ENCODE data around the gene TBL2.
"Not testable (repeated sequence)": the region's sequence is repeated elsewhere in the genome, so short reads cannot be mapped to it uniquely, and the experiment has no call there.

Gene TBL2

DNA sequence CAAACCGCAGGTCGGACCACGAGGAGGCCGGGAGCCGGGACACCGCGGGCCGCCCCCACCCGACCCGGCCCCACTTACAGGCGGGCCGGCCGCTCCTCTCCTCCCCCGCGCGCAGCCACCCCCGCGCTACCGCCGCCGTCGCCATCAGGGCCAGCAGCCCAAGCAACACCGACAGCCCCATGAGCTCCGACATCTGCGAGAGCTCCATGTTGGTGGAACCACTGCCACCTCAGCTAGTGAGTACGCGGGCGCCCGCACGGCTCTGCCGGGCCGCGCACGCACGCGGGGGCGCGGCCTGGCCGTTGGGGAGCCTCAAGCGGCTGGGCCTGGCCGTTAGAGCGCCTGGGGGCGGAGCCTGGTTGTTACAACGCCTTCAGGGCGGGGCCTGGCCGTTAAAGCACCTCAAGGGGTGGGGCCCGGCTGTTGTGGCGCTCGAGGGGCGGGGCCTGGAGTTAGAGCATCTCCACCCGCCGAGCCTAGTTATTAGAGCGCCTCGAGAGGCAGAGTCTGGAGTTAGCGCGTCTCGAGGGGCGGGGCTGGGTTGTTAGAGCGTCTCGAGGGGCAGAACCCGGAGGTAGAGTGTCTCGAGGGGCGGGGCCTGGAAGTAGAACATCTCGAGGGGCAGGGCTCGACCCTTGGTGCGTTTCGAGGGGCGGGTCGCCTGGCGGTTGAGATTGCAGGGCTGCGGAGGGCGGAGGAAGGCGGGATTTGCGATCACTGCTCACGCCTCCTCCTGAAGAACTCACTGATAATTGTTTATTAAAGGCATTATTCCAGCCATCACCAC, at the start of gene TBL2:
Gene TBL2 (minus strand): TSS at position 238 of the 787 bp plus-strand sequence. CDS start 30 bp downstream, at position 208.
- peak within 1 kb of the TSS; percentile 76 for H3K4me3 ChIP-seq (ENCODE audit: low read length)
- no peak for TF ChIP-seq ZNF274 (IDR thresholded peaks at IDR 0.05; ENCODE audit: low read depth, low read length)

DNA sequence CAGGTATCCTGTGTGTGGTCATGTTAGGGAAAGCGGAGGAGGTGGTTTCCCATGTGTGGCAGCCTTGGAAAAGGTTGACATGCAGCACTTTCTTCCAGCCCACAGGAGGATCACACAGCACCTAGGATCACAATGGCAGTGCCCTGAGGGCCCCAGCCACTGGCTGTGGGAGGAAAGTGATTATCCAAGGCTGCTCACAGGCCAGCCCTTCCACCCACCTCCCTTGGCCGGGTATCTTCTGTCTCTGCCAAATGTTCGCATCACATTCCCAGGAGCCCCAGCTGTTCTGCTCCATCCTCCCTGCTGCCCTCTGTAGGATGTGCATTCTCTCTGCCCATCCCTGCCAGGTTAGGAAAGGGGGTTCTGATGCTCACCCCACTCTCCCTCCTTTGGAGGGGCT, 48.4 kb upstream of the TBL2 start:
- H3K4me3 ChIP-seq (ENCODE audit: low read length), result no peak overlapping the region
- no peak for TF ChIP-seq ZNF274 (IDR thresholded peaks at IDR 0.05; ENCODE audit: low read depth, low read length)

GRCh38 chr7:73625276-73625675, 46.9 kb upstream of the TBL2 start:
- H3K4me3 ChIP-seq (ENCODE audit: low read length), result no peak overlapping the region
- TF ChIP-seq ZNF274 (IDR thresholded peaks at IDR 0.05; ENCODE audit: low read depth, low read length), result no peak

GRCh38 chr7:73624669-73625001, 46.3 kb upstream of the TBL2 start:
- no peak overlapping the region for H3K4me3 ChIP-seq (ENCODE audit: low read length)
- TF ChIP-seq ZNF274 (IDR thresholded peaks at IDR 0.05; ENCODE audit: low read depth, low read length), result no peak

DNA sequence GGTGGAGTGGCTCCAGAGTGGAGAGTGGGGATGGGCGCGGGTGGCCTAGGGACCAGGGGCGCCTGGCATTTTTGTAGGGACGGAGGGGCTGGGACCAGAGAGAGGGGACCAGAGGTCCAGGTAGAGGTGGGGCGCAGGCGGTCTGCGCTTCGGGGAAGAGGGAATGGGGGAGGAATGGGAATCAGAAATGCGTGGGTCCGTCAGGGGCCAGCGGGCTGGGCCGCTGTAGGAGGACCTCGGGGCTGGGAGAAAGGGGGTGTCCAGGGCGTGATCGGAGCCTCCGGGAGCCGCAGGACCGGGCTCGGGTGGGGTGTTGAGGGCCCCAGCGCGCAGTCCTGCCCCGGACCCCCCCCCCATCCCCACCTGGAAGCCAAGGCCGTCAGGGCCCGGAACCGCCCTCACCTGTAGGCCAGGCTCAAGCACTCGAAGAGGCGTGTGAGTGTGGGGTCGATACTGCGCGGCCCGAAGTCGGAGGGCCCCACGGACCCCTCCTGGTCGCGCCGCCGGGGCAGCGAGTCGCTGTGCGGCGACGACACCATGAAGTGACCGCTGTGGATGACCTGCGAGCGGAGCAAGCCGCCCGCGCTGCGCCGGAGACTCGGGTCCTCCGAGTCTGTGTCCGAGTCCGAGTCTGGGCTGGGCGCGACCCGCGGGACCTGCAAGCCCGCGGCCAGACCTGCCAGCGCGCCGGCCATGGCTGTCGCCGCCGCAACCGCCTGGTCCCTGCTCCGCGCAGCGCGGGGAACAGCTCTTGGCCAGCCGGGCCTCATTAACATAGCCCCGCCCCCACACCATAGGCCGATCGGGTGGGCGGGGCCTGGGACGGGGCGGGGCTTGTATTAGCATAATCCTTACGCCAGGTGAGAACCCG, 45.7 kb upstream of the TBL2 start, which contains the start of gene MLXIPL:
Gene MLXIPL (minus strand): TSS at position 725 of the 871 bp plus-strand sequence. CDS start 30 bp downstream, at position 695.
- no peak within 1 kb of the TSS; the same call in 1 of the 2 replicates for H3K4me3 ChIP-seq (ENCODE audit: low read length)
- no peak for TF ChIP-seq ZNF274 (IDR thresholded peaks at IDR 0.05; ENCODE audit: low read depth, low read length)

DNA sequence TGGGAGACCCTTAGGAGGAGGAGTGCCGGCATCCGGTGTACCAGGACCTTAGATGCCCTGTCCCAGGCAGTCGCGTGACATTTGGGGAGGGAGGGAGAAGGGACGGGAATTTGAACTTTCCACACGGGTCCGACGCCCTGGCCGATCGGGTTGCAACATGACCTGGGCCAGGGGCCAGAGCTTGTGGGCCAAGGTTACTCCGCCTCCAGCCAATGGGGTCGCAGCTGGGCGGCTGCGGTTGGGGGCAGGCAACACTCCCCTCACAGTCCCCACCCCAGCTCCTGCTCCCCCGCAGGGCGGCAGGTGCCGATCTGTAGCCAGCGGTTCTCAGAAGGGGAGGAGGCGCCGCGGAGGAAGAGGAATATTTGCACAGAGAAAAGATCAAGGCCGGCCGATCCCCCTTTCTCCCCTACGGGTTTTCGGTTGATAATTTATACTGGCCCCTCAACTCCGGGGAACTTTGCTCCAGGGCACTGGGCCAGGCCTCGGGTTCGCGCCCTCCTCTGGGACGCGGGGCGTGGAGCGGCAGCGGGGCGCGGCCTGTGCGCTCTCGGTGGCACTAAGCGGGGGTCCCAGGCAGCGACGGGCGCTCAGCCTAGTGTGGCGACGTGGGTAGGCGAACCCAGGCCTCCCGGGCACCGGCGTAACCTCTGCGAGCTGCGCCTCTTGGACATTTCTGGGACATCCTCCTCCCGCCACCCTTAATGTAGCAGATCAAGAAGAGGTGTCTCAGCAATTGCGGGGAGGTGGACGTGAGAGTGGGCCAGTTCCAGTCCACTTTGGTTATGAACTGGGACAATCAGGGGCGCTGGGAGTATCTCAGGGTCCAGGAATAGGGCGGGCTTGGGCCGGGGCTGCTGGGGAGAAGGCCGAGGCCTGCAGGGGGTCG, 44.8 kb upstream of the TBL2 start:
- H3K4me3 ChIP-seq (ENCODE audit: low read length), result no peak overlapping the region

GRCh38 chr7:73622527-73622908, 44.1 kb upstream of the TBL2 start:
- no peak overlapping the region for H3K4me3 ChIP-seq (ENCODE audit: low read length)
- TF ChIP-seq ZNF274 (IDR thresholded peaks at IDR 0.05; ENCODE audit: low read depth, low read length), result no peak

More for the DNA sequence above, 44.8 kb upstream of the TBL2 start:
- TF ChIP-seq ZNF274 (IDR thresholded peaks at IDR 0.05; ENCODE audit: low read depth, low read length), result no peak

DNA sequence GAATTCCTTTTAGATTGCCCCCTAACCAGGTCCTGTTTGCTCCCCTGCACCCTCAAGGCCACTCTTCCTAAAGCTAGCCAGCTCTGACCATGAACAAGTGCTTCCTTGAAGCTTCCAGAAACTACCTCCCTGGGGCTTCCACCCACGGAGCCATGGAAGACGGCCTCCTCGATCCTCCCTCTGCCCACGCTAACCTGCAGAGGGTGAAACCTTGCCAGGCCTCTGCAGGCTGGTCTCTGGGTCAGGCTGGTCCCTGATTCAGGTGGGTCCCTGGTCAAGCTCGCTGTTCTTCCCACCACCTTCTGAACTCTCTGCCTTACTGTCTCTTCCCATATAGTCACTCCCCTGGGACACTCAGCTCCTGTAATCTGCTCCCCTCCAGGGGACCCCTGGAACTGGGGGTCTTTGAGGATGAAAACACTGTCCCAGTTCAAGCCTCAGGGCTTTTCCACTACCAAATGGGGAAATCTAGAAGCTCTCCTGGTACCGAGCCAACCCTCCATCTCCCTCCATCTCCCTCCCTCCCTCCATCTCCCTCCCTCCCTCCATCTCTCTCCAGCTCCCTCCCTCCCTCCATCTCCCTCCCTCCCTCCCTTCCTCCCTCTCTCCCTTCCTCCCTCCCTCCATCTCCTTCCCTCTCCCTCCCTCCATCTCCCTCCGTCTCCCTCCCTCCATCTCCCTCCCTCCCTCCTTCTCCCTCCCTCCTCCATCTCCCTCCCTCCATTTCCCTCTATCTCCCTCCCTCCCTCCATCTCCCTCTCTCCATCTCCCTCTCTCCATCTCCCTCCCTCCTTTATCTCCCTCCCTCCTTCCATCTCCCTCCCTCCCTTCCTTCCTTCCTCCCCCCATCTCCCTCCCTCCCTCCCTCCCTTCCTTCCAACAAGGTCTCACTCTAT, 43.0 kb upstream of the TBL2 start:
- TF ChIP-seq ZNF274 (IDR thresholded peaks at IDR 0.05; ENCODE audit: low read depth, low read length), result no peak

DNA sequence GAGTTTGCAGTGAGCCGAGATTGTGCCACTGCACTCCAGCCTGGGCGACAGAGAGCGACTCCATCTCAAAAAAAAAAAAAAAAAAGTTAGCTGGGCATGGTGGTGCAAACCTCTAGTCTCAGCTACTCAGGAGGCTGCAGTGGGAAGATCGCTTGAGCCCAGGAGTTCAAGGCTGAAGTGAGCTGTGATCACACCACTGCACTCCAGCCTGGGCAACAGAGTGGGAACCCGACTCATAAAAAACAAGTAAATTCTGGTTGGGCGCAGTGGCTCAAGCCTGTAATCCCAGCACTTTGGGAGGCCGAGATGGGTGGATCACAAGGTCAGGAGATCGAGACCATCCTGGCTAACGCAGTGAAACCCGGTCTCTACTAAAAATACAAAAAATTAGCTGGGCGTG, 41.0 kb upstream of the TBL2 start:
- not testable (repeated sequence) for H3K4me3 ChIP-seq (ENCODE audit: low read length)

More for the DNA sequence above, 43.0 kb upstream of the TBL2 start:
- H3K4me3 ChIP-seq (ENCODE audit: low read length), result no peak overlapping the region

- no peak overlapping the region for H3K4me3 ChIP-seq (ENCODE audit: low read length)
- TF ChIP-seq ZNF274 (IDR thresholded peaks at IDR 0.05; ENCODE audit: low read depth, low read length), result no peak
Measured at GRCh38 chr7:73618538-73618937, 40.2 kb upstream of the TBL2 start.

DNA sequence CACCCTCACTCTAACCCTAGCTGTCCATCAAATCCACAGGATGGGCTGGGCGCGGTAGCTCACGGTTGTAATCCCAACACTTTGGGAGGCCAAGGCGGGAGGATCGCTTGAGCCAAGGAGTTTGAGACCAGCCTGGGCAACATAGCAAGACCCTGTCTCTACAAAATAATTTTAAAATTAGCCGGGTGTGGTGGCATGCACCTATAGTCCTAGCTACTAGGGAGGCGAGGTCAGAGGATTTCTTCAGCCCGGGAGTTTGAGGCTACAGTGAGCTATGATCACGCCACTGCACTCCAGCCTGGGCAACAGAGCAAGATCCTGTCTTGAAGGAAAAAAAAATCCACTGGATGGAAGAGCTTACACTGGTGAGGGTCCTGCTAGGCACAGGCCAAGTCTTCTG, 39.1 kb upstream of the TBL2 start:
- not testable (repeated sequence) for H3K4me3 ChIP-seq (ENCODE audit: low read length)

- no peak overlapping the region for H3K4me3 ChIP-seq (ENCODE audit: low read length)
- TF ChIP-seq ZNF274 (IDR thresholded peaks at IDR 0.05; ENCODE audit: low read depth, low read length), result no peak
Measured at GRCh38 chr7:73615886-73616285, 37.5 kb upstream of the TBL2 start.

- not testable (repeated sequence) for H3K4me3 ChIP-seq (ENCODE audit: low read length)
Measured at GRCh38 chr7:73614937-73615336, 36.6 kb upstream of the TBL2 start.
